HG02938 (cell line): Measurements from ENCODE around the gene EGR4.
A peak's percentile ranks its signal among the peaks of the same experiment; 100 is the strongest.

Experiments
- ATAC-seq: cut with Tn5 transposase; IDR thresholded peaks from one replicate; pipeline ENCODE4 v1.9.1; 2021; ENCODE audit warnings: mild to moderate bottlenecking, moderate library complexity; ENCODE audit not compliant: unreplicated experiment

Gene EGR4

GRCh38 chr2:73290049-73290839, 3.1 kb downstream of the EGR4 start:
- no peak for ATAC-seq

GRCh38 chr2:73289304-73289703, 4.0 kb downstream of the EGR4 start:
- no peak for ATAC-seq

DNA sequence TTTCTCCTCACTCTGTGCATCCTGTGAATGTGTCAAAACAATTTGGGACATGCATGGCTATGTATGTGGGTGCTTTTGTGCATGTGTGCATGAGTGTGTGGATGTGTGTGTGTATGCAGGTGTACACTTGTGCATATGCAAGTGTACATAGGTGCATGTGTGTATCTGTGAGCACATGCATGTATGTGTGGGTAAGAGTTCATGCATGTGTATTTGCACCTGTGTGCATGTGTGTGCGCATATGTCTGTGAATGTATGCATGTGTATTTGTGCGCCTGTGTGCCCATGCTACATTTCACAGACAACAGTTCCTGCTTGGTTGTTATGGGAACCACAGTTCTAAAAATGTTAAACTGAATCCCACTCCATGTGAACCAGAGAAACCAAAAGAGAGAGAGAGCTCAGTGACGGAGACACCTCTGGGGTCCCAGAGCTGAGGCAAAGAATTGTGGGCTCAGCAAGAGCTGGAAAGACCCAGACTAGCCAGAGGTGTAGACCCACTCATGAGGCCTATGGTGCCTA, 7.2 kb downstream of the EGR4 start:
- no peak for ATAC-seq

GRCh38 chr2:73285159-73285739, 8.1 kb downstream of the EGR4 start:
- ATAC-seq, result peak; percentile 58

DNA sequence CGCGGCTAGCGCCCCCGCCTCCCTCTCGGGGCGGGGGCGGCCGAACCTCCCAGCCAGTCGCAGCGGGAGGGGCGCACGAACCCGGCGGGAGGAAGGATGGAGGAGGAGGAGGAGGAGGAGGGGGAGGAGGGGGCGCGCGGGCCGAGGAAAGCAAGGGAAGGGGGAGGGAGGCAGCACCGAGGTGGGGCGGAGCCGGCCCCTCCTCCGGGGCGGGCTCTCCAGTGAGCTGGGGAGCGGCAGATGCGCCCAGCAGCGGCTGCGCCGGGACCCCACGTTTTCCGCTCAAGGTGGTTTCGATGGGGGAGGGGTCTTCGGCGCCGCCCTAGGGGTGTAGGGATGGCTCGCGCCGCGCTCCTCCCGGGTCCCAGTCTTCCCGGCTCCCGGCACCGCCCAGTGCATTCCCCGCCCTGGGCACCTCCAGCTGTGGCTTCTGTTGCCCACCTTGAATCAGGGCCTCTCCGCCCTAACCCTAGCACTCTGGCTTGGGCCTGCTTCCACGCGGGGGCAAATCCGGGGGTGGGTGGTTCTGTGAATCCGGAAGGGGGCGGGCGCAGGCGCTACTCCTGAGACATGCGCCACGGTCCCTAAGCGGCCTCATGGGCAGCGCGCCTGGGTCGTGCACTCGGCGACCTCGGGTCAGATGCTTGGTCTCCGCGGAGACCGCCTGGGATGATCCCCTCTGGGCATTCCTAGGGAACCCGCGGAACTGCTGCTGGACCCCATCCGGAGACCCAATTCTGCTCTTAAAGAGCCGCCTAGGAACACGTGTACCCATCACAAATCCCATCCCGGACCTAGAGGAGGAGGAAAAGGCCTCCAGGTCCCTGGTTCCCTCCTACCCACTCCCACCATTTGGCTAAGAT, 8.8 kb downstream of the EGR4 start, which contains the start of gene FBXO41:
TSS of gene FBXO41 (minus strand) at position 183 of the 863 bp plus-strand sequence. CDS start 14,848 bp downstream, outside the sequence.
- peak; percentile 66 for ATAC-seq

DNA sequence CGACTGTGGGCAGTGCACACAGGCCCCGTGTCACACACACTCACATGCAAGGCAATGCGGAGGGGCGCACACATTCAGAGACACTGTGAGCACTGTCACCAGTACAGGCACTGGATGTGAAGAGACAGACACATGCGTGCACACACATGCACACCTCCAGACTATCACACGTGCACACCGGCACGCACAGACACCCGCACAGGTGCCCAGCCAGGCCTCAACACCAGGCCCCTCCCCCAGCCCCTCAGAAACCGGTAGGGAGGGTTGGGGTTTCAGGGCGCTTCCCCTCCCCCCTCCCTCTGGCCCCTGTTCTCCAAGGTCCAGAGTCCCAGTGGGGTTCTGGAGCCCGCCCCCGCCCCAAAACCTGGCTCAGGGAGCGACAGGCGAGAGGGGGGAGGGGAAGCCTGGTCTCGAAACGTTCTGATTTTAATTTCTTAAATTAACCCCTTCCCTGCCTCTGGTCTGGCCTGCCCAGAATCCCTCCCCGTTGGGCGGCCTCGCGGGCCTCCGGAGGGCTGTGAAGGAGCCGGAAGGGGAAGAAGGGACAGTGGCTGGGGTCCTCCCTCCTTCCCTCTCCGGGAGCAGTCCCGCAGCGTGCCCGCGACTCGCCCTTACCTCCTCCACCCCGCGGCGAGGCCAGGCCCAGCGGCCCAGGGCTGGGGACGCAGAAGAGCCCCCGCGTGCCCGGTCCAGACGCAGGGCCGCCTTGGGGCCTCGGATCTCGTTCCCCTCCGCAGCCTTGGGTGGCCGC, 9.6 kb downstream of the EGR4 start:
- peak; percentile 23 for ATAC-seq

DNA sequence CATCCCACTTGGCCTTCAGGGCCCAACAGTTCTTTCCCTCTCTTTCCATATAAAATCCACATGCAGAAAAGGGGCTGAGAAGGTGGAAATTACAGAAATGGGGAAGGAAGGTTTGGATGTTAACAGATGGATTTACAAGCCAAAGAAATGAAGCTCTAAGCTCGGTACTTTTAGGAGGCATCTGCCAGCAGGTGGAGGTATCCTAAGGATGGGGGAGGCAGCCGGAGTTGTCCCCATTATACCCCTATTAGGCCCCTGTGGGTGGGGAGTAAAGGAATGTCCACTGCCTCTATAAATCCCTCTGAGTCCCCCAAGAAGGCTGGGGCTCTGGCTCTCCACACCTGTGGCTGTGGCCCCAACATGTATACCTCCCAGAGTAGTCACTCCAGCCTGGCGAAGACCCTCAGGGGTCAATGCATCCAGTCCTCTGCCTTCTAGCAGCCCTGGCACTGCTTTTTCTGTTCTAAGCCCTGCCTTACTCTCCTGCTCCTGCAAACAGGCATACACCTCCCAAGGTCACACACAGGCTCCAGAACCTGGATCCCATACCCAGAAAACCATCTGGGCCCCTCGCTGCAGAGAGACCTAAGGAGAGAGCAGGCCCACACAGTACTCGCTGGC, 10.3 kb downstream of the EGR4 start:
- ATAC-seq, result no peak

GRCh38 chr2:73281244-73281643, 12.1 kb downstream of the EGR4 start:
- ATAC-seq, result no peak

DNA sequence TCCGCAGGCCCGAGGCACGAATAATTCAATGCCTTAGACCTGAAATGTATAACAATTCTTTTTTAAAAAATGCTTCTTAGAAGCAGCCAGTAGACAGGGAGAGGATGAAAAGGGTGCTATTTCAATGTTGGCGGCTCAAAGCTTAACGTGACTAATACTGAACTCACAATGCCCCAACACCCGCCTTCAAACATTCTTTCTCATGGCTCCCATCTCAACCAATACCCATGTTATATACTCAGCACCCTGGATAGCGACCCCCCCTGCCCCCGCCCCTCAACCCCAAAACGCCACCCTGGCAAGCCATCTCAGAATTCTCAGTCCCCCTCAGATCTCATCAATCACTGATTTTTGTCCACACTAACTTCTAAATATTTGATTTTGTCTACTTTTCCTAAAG, 13.5 kb downstream of the EGR4 start:
- no peak for ATAC-seq

- ATAC-seq, result no peak
These were observed 21.1 kb downstream of the EGR4 start for GRCh38 chr2:73272270-73272669.

- no peak for ATAC-seq
These were observed 23.5 kb downstream of the EGR4 start for GRCh38 chr2:73269686-73270465.

- ATAC-seq, result no peak
These were observed 24.3 kb downstream of the EGR4 start for GRCh38 chr2:73268830-73269685.

GRCh38 chr2:73268366-73268829, 24.9 kb downstream of the EGR4 start:
- ATAC-seq, result no peak

- ATAC-seq, result no peak
These were observed 26.3 kb downstream of the EGR4 start for GRCh38 chr2:73267008-73267407.

DNA sequence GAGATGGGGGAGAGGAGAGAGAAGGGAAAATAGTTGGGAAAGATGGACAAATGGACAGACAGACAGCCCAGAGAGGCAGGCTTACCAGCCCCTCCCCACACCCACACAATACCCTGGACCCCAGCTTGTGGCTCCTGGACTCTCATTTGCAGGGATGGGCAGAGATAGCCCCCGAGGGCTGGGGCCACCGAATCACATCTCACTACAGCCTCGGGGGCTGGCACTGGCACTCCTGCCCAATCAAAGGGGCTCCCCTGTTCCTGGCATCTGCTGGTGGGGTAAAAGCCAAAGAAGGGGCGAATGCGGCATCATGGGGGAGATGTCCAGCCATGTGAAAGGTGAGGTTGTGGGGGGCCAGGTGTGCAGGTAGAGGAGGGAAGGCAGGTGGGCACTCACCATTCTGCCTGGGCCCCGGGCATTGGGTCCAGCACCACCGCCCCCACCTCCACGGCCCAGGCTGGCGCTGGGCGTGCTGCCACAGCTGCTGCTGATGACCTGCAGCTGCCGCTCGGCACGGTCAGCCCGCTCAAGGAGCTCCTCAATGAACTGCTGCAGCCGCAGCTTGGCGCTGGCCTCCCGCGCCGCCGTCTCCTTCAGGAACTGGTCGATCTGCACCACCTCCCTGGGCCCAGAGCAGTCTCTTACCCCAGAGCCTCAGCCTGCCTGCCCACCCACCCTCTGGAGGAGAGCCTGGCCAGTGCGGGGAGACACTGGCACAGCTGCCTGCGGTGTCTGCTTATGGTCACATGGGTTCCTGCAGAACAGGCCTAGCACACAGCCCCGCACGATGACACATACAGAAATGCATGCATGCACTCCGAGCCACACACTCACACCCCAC, 27.1 kb downstream of the EGR4 start:
- no peak for ATAC-seq

DNA sequence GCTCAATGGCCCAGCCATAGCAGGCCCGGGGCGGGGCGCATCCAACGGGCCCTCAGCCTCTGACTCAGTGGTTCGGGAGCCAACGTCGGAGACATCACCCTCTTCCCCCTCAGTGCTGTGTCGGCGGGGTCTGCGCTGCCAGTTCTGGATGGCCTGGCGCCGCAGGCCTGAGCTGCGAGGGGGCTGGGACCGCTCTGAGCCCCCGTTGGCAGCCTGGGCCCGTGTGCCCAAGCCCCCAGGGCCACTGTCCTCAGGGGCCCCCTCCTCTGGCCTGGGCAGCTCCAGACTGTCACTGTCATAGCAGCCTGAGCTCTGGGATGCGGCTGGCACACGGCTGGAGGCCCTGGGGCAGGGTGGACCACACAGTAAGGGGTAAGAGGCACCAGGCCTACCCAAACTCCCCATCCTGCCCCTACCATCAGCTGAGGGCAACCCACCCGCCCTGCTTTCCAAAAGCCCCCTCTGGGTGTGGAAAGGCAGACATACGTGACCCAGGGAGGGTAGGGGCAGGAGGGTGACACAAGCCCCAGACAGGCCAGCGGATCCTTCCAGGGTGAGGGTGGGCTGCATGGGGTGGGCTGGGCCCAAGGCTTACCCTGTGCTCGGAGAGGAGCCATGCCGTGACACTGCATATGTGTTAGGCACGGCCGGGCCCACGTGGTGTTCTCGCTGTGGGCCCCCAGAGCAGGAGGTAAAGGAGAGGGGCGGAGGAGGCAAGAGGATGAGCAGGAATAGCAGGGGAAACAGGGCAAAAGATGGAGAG, 27.9 kb downstream of the EGR4 start:
- no peak for ATAC-seq

GRCh38 chr2:73264783-73265182, 28.6 kb downstream of the EGR4 start:
- ATAC-seq, result no peak
